ENCODE data around the gene CFHR3.

DNA sequence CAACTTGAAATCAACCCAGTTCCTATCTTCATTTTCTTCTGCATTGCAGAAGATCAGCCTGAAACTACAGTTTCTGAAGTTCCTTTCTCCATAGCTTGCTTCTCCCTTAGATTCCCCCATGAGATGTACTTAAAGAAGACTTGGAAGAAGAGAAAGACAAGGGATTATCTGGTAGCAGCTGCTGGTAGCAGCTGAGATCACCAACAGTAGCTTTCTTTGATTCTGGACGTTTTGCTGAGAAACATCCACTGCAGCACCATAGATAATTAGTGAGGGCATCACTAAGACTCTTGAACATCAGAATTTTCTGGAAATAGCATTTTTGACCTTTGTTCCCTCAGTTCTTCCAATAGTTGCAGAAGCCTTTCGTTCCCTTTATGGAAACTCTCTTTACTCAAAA is 465 bp upstream of the CFHR3 start:
- TF ChIP-seq, protein P1, sequence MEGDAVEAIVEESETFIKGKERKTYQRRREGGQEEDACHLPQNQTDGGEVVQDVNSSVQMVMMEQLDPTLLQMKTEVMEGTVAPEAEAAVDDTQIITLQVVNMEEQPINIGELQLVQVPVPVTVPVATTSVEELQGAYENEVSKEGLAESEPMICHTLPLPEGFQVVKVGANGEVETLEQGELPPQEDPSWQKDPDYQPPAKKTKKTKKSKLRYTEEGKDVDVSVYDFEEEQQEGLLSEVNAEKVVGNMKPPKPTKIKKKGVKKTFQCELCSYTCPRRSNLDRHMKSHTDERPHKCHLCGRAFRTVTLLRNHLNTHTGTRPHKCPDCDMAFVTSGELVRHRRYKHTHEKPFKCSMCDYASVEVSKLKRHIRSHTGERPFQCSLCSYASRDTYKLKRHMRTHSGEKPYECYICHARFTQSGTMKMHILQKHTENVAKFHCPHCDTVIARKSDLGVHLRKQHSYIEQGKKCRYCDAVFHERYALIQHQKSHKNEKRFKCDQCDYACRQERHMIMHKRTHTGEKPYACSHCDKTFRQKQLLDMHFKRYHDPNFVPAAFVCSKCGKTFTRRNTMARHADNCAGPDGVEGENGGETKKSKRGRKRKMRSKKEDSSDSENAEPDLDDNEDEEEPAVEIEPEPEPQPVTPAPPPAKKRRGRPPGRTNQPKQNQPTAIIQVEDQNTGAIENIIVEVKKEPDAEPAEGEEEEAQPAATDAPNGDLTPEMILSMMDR (IDR thresholded peaks at IDR 0.05): no peak
- TF ChIP-seq POLR2A (IDR thresholded peaks at IDR 0.05) (no peak), EP300 (IDR thresholded peaks at IDR 0.05) (no peak)
